Naive thymus-derived CD4-positive, alpha-beta T cell (primary cell): ENCODE results near the gene GADD45B. TPM values are rescaled to one million over a fixed set of nuclear protein-coding genes. Genes with fewer than 3 reads are reported as not detected.

ENCODE experiments used
- ATAC-seq: fragments of 150-1000 bp; cut with Tn5 transposase; 2 replicates; pipeline ENCODE4 v1.10.0; 2021; ENCODE audit warnings: mild to moderate bottlenecking, moderate library complexity
- CTCF ChIA-PET: fragments of 350-600 bp; sonication (Branson Sonifier 250); formaldehyde crosslinking; loops from one replicate; lab custom pipeline; 2021; ENCODE audit warnings: antibody characterized with exemption; lab: Charles Lee
- POLR2A ChIA-PET: fragments of 350-600 bp; sonication (Branson Sonifier 250); formaldehyde crosslinking; loops from one replicate; lab custom pipeline; 2021; ENCODE audit warnings: antibody characterized with exemption, inconsistent platforms; lab: Charles Lee
- DNase-seq, 9 donors: peaks; one replicate each; pipeline versions ENCODE4 v3.0.0 to v3.0.0-alpha.2; 2020 to 2022; ENCODE audit warnings: mixed read lengths in 1 of 9
- H3K27ac ChIP-seq: one replicate; pipeline ENCODE4 v1.7.0; 2013; ENCODE audit warnings: mild to moderate bottlenecking, low read depth, low read length, moderate library complexity
- H3K27me3 ChIP-seq, 2 donors: one replicate each; pipeline ENCODE4 v1.7.0; 2013; ENCODE audit warnings: low read length in 2 of 2, mild to moderate bottlenecking in 2 of 2, moderate library complexity in 2 of 2; ENCODE audit not compliant: control insufficient read depth in 2 of 2, insufficient read depth in 2 of 2
- H3K36me3 ChIP-seq, 3 experiments: 1 replicate in 2 of 3; 2 replicates in 1 of 3; pipeline ENCODE4 v1.7.0; 2013; ENCODE audit warnings: low read length in 3 of 3, mild to moderate bottlenecking in 3 of 3, moderate library complexity in 1 of 3; ENCODE audit not compliant: insufficient read depth in 3 of 3, control insufficient read depth in 2 of 3
- H3K4me1 ChIP-seq, 2 donors: one replicate each; pipeline ENCODE4 v1.7.0; 2013; ENCODE audit warnings: low read length in 2 of 2, mild to moderate bottlenecking in 2 of 2, moderate library complexity in 1 of 2; ENCODE audit not compliant: control insufficient read depth in 2 of 2, insufficient read depth in 2 of 2
- H3K4me3 ChIP-seq: 2 replicates; pipeline ENCODE4 v1.7.0; 2013; ENCODE audit warnings: mild to moderate bottlenecking, low read length
- H3K9me3 ChIP-seq, 3 experiments: 1 replicate in 2 of 3; 2 replicates in 1 of 3; pipeline ENCODE4 v1.7.0; 2013; ENCODE audit warnings: low read length in 3 of 3; ENCODE audit not compliant: control insufficient read depth in 2 of 3
- H3K27ac Mint-ChIP-seq, 9 donors: one replicate each; pipeline ENCODE4 v1.8.0; 2020 to 2022; ENCODE audit warnings: mixed read lengths in 9 of 9, mild to moderate bottlenecking in 8 of 9, moderate library complexity in 5 of 9, inconsistent platforms in 2 of 9
- H3K27me3 Mint-ChIP-seq, 5 donors: one replicate each; pipeline ENCODE4 v1.8.0; 2021 to 2022; ENCODE audit warnings: mixed read lengths in 5 of 5, mild to moderate bottlenecking in 1 of 5
- H3K36me3 Mint-ChIP-seq, 5 donors: one replicate each; pipeline ENCODE4 v1.8.0; 2020 to 2022; ENCODE audit warnings: mixed read lengths in 5 of 5, mild to moderate bottlenecking in 3 of 5, inconsistent platforms in 1 of 5
- H3K4me1 Mint-ChIP-seq, 7 donors: one replicate each; pipeline ENCODE4 v1.8.0; 2020 to 2022; ENCODE audit warnings: mixed read lengths in 7 of 7, mild to moderate bottlenecking in 3 of 7, inconsistent platforms in 1 of 7
- H3K4me3 Mint-ChIP-seq, 10 donors: one replicate each; pipeline ENCODE4 v1.8.0; 2020 to 2022; ENCODE audit warnings: mild to moderate bottlenecking in 10 of 10, mixed read lengths in 10 of 10, moderate library complexity in 6 of 10, inconsistent platforms in 2 of 10
- H3K9me3 Mint-ChIP-seq, 11 donors: one replicate each; pipeline ENCODE4 v1.8.0; 2020 to 2022; ENCODE audit warnings: mixed read lengths in 11 of 11, mild to moderate bottlenecking in 4 of 11, inconsistent platforms in 1 of 11, moderate library complexity in 1 of 11
- intact Hi-C, 2 donors: fragments of 100-400 bp; cut with micrococcal nuclease; formaldehyde crosslinking; loops; one replicate each; pipeline ENCODE4 v1.15.1; 2023
- polyA plus RNA-seq, 2 donors: library from polyadenylated mRNA; unstranded; fragments of 300-500 nt; fragmentation: Illumina TruSeq; gene quantifications; one replicate each; pipeline ENCODE4 v1.2.3, GENCODE V29; 2021
- total RNA-seq, 6 experiments: library from RNA in 5 of 6; stranded (reverse) in 5 of 6; gene quantifications; 1 replicate in 5 of 6; 2 replicates in 1 of 6; pipeline ENCODE4 v1.2.3 and lab custom pipeline; 2021 to 2026

Gene GADD45B
- total and polyA plus RNA-seq, 7 experiments from 2014 or later, result 30.1 to 157 (median 82.8) TPM

- Histone ChIP-seq H3K27me3 (no peaks in the 10 kb centered on the region), H3K4me3 (no peak overlapping the region), H3K9me3 (peaks cover 0 to 19% (median 0%) of the 10 kb centered on the region in 3 experiments), H3K36me3 (peaks cover 0 to 10% (median 0%) of the 10 kb centered on the region in 3 experiments), H3K27ac (no peak overlapping the region), H3K4me1 (peaks cover 0 to 4% of the 10 kb centered on the region in 2 donors)
- peak overlapping the region in 2 of 9 donors; percentile 64 to 76 for H3K27ac Mint-ChIP-seq
- H3K4me1 Mint-ChIP-seq, result peaks cover 8 to 19% (median 15%) of the 10 kb centered on the region in 7 donors
- no peak for ATAC-seq
- CTCF ChIA-PET, result interaction anchor here (6.7 kb wide), 1 partner anchor 129 kb away, joined by 78 read pairs; no protein-coding TSS in a partner anchor
- peaks cover 0 to 29% (median 13%) of the 10 kb centered on the region in 11 donors for H3K9me3 Mint-ChIP-seq
- H3K36me3 Mint-ChIP-seq, result peaks cover 0 to 21% (median 6%) of the 10 kb centered on the region in 5 donors
- POLR2A ChIA-PET, result interaction anchor here (6.5 to 7.4 kb wide), 2 partner anchors 23 to 134 kb away, joined by 145 to 415 read pairs; no protein-coding TSS in a partner anchor
- H3K27me3 Mint-ChIP-seq, result peaks cover 0 to 14% (median 0%) of the 10 kb centered on the region in 5 donors
- no peak overlapping the region for H3K4me3 Mint-ChIP-seq
- no peak for DNase-seq
- intact Hi-C loops, result no loop called here
Observed at GRCh38 chr19:2481466-2481865, 5.5 kb downstream of the GADD45B start.

- Histone ChIP-seq H3K9me3 (peaks cover 0 to 19% (median 0%) of the 10 kb centered on the region in 3 experiments), H3K36me3 (peaks cover 0 to under 1% (median 0%) of the 10 kb centered on the region in 3 experiments), H3K27ac (no peak overlapping the region), H3K27me3 (no peaks in the 10 kb centered on the region), H3K4me3 (no peak overlapping the region), H3K4me1 (peaks cover 0 to 4% of the 10 kb centered on the region in 2 donors)
- no peak for DNase-seq
- ATAC-seq, result no peak
- Mint-ChIP-seq H3K36me3 (peaks cover 0 to 11% (median 6%) of the 10 kb centered on the region in 5 donors), H3K4me3 (peak overlapping the region in 1 of 10 donors; percentile 16), H3K27me3 (peaks cover 0 to 22% (median 0%) of the 10 kb centered on the region in 5 donors), H3K27ac (no peak overlapping the region), H3K9me3 (peaks cover 0 to 29% (median 13%) of the 10 kb centered on the region in 11 donors), H3K4me1 (peaks cover 10 to 17% (median 15%) of the 10 kb centered on the region in 7 donors)
- ChIA-PET CTCF (no interaction called here), POLR2A (interaction anchor here (7.4 kb wide), 1 partner anchor 133 kb away, joined by 415 read pairs; no protein-coding TSS in a partner anchor)
- intact Hi-C loops, result no loop called here
Observed at GRCh38 chr19:2482354-2483038, 6.6 kb downstream of the GADD45B start.

GRCh38 chr19:2483084-2483483 lies 7.2 kb downstream of the GADD45B start:
- ATAC-seq (no peak), DNase-seq (no peak)
- no peak overlapping the region for H3K27ac Mint-ChIP-seq
- H3K9me3 ChIP-seq, result peaks cover 0 to 19% (median 0%) of the 10 kb centered on the region in 3 experiments
- intact Hi-C loops, result no loop called here
- peaks cover 0 to 28% (median 0%) of the 10 kb centered on the region in 5 donors for H3K27me3 Mint-ChIP-seq
- H3K4me3 ChIP-seq, result no peak overlapping the region
- ChIA-PET CTCF (no interaction called here), POLR2A (no interaction called here)
- no peak overlapping the region for H3K4me3 Mint-ChIP-seq
- peaks cover 0 to 29% (median 13%) of the 10 kb centered on the region in 11 donors for H3K9me3 Mint-ChIP-seq
- H3K27ac ChIP-seq, result no peak overlapping the region
- H3K4me1 ChIP-seq, result no peaks in the 10 kb centered on the region
- H3K27me3 ChIP-seq, result no peaks in the 10 kb centered on the region
- no peaks in the 10 kb centered on the region for H3K36me3 ChIP-seq
- peaks cover 0 to 8% (median 5%) of the 10 kb centered on the region in 5 donors for H3K36me3 Mint-ChIP-seq
- peaks cover 7 to 14% (median 11%) of the 10 kb centered on the region in 7 donors for H3K4me1 Mint-ChIP-seq

- H3K27ac Mint-ChIP-seq, result peak overlapping the region in 2 of 9 donors; percentile 29 to 70
- H3K9me3 Mint-ChIP-seq, result peaks cover 0 to 29% (median 13%) of the 10 kb centered on the region in 11 donors
- no peaks in the 10 kb centered on the region for H3K36me3 ChIP-seq
- no peak overlapping the region for H3K27ac ChIP-seq
- POLR2A ChIA-PET, result interaction anchor here (1.5 kb wide), 1 partner anchor 7 kb away, joined by 13 read pairs; the partner anchor contains the start of gene GADD45B
- H3K27me3 Mint-ChIP-seq, result peaks cover 0 to 30% (median 0%) of the 10 kb centered on the region in 5 donors
- H3K4me3 Mint-ChIP-seq, result peak overlapping the region in 1 of 10 donors; percentile 22
- peaks cover 0 to 6% (median 3%) of the 10 kb centered on the region in 5 donors for H3K36me3 Mint-ChIP-seq
- H3K4me3 ChIP-seq, result no peak overlapping the region
- H3K9me3 ChIP-seq, result peaks cover 0 to 19% (median 0%) of the 10 kb centered on the region in 3 experiments
- CTCF ChIA-PET, result no interaction called here
- H3K4me1 Mint-ChIP-seq, result peaks cover 1 to 13% (median 7%) of the 10 kb centered on the region in 7 donors
- H3K27me3 ChIP-seq, result no peaks in the 10 kb centered on the region
- ATAC-seq (no peak), DNase-seq (no peak)
- H3K4me1 ChIP-seq, result no peaks in the 10 kb centered on the region
- intact Hi-C loops, result no loop called here
Observed at GRCh38 chr19:2483484-2484151, 7.7 kb downstream of the GADD45B start.

GRCh38 chr19:2484178-2484937 lies 8.4 kb downstream of the GADD45B start:
- CTCF ChIA-PET, result interaction anchor here (0.7 kb wide), 1 partner anchor 357 kb away, joined by 3 read pairs; no protein-coding TSS in a partner anchor
- POLR2A ChIA-PET, result interaction anchor here (1.5 kb wide), 1 partner anchor 8 kb away, joined by 13 read pairs; the partner anchor contains the start of gene GADD45B
- Histone ChIP-seq H3K27ac (no peak overlapping the region), H3K4me3 (no peak overlapping the region), H3K27me3 (peaks cover 0 to 2% of the 10 kb centered on the region in 2 donors), H3K9me3 (peaks cover 0 to 19% (median 0%) of the 10 kb centered on the region in 3 experiments), H3K36me3 (no peaks in the 10 kb centered on the region), H3K4me1 (peaks cover 0 to 2% of the 10 kb centered on the region in 2 donors)
- DNase-seq (no peak), ATAC-seq (no peak)
- Mint-ChIP-seq H3K36me3 (peaks cover 0 to 6% (median 3%) of the 10 kb centered on the region in 5 donors), H3K4me1 (peaks cover under 1 to 13% (median 9%) of the 10 kb centered on the region in 7 donors), H3K27ac (peak overlapping the region in 1 of 9 donors; percentile 70), H3K27me3 (peaks cover 0 to 34% (median 0%) of the 10 kb centered on the region in 5 donors), H3K9me3 (peaks cover 0 to 29% (median 13%) of the 10 kb centered on the region in 11 donors), H3K4me3 (no peak overlapping the region)
- intact Hi-C loops, result no loop called here
